NCI-H748 (cell line): Measurements from ENCODE around the gene VRK3.
A peak's percentile ranks its signal among the peaks of the same experiment; 100 is the strongest.
"Not testable (repeated sequence)": the region's sequence is repeated elsewhere in the genome, so short reads cannot be mapped to it uniquely, and the experiment has no call there.

Experiments used
- DNase-seq: peaks from one replicate; lab custom pipeline; 2025; ENCODE audit not compliant: unreplicated experiment; lab: John Stamatoyannopoulos, UW

Gene VRK3

DNA sequence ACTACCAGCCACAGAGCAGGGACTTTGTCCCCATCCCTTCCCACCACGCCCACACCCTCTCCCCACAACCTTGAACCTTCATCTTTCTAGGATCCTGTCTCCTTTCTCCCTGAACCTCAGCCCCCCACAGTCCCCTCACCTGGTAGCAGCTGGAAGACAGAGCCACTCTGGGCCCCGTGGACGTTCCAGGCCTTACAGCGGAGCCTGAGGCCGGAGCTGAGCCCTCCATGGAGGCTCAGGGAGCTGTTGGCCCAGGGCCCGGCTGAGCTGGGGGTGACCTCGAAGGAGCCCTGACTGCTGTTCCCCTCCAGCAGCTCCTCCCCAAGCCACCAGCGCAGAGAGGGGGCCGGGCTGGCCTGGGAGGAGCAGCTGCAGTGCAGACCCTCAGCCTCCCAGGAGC is 67.0 kb downstream of the VRK3 start:
- not testable (repeated sequence) for DNase-seq

GRCh38 chr19:49957262-49957915 is 67.8 kb downstream of the VRK3 start:
- DNase-seq, result no peak

- no peak for DNase-seq
These were observed 69.1 kb downstream of the VRK3 start for GRCh38 chr19:49956115-49956495.

DNA sequence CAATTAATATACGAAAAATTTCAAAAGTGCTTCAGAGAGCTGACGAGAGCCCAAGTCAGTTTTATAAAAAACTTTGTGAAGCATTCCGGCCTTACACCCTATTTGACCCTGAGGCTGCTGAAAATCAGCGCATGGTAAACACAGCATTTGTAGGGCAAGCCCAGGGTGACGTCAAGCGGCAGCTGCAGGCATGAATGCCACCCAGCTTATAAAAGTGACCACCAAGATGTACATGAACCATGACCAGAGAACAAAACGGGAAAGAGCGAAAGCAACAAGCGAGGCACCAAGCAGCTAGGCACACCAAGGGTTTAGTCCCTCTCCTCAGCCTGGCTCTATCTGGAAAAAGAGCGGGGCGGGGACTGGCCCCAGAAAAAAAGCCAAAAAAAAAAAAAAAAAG is 70.2 kb downstream of the VRK3 start:
- DNase-seq, result no peak

GRCh38 chr19:49954092-49954829 is 70.9 kb downstream of the VRK3 start:
- DNase-seq, result no peak

DNA sequence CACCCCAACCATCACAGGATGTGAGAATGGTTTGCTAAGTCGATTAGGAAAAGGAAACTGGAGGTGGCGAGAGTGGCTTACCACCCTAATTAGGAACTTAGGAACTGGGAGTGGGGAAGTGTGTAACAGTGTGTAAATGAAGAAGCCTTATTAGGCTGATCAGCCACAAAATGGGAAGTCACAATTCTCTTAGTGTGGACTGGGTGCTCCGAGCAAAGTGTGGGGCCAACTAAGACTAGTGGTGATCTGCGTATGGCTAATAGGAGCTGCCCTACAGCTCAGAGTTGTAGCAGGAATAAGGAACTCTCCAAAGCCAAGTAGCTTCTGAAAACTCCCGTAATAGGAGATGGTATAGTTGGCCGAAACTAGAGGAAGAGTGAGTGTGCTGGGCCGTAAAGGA is 71.8 kb downstream of the VRK3 start:
- DNase-seq, result no peak

DNA sequence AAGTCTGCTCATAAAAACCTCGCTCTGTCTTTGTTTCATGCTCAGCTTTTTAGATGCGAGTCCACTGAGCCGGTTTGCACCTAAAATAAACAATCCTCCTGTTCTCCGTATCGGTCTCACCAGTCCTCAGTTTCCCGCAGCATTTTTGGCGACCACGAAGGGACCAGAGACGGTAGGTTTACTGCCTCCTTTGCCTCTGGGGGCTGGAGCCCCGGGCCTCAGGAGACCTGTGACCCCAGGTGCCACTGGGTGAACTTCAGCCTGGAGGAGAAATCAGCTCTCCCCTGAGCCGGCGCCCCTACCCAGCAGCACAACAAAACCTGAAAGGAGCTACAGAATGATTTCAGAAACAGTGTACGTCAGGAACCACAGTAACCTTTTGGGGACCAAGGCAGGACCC is 72.3 kb downstream of the VRK3 start:
- DNase-seq, result no peak

DNA sequence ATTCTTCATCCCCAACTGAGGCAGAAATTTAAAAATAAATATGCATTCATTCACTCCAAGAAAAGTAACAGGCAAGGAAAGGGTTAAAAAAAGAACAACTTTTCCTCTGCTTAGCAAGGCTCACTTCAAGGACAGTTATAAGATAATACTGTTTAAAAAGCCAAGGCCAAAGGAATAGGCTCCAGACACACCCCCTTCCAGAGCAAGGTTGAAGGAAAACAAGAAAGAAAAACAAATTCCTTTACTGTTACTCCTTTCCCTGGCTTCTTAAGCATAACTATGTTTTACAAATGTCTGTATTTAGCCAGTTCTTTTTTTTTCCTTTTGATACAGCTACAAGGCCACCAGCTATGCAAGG is 72.7 kb downstream of the VRK3 start:
- no peak for DNase-seq

GRCh38 chr19:49951806-49952478 is 73.2 kb downstream of the VRK3 start:
- no peak for DNase-seq

DNA sequence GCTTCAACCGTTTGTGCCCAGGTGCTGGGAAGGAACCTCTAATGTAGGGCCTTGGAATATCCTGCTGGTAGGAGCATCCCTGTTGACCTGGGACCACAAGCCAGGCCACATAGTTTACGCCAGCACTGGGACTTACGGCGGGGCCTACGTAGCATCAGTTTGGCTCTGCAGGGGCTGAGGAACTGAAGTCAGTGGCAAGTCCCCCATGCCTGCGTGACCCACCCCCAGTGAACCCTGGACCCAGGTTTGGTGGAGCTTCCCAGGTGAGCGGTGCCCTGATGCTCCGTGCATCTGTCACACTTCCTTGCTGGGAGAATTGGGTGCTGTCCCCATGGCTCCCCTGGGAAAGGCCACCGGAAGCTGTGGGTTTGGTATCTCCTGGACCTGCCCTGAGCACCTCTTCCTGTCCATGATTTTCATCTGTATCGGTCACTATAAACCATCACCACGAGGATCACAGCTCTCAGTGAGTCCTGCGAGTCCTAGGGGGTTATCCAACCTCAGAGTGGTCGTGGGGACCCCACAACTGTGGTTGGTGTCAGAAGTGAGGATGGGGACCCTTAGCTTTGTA is 74.1 kb downstream of the VRK3 start:
- DNase-seq, result no peak

GRCh38 chr19:49950590-49950948 is 74.6 kb downstream of the VRK3 start:
- no peak for DNase-seq

GRCh38 chr19:49949742-49950589 is 75.2 kb downstream of the VRK3 start:
- DNase-seq, result no peak

GRCh38 chr19:49946415-49946814 is 78.8 kb downstream of the VRK3 start:
- peak; percentile 49 for DNase-seq

- DNase-seq, result not testable (repeated sequence)
These were observed 80.6 kb downstream of the VRK3 start for GRCh38 chr19:49944567-49944966.

GRCh38 chr19:49940482-49940791 is 84.7 kb downstream of the VRK3 start:
- no peak for DNase-seq

GRCh38 chr19:49939721-49940481 is 85.3 kb downstream of the VRK3 start:
- no peak for DNase-seq

GRCh38 chr19:49938662-49939061 is 86.5 kb downstream of the VRK3 start:
- DNase-seq, result no peak

DNA sequence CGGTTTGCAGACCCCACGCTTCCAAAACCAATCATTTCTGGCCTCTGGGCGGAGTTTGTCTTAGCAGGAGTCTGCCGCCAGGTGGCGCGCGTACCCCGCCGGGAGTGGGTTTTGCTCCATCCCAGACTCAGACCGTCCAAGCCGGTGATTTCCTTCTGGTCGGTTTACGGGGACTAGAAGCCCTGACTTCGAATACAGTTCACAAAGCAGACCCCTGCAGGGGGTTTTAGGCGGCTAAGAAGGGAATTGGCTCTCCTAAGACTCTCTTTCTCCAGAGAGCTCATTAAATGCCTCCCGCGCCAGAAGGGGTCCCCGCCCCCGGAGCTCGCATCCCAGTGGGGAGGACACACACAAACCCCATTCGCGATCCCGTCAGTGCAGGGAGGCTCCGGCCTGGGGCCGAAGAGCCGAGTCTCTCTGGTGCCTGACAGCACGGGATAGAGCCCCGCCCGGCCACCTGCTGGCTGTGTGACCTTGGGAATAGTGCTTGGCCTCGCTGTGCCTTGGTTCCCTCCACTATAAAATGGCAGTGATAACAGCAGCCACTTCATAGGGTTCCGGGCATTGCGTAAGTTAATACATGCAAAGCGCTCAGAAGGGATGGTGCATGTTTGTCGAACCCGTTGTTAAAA is 87.3 kb downstream of the VRK3 start:
- DNase-seq, result peak; percentile 87

DNA sequence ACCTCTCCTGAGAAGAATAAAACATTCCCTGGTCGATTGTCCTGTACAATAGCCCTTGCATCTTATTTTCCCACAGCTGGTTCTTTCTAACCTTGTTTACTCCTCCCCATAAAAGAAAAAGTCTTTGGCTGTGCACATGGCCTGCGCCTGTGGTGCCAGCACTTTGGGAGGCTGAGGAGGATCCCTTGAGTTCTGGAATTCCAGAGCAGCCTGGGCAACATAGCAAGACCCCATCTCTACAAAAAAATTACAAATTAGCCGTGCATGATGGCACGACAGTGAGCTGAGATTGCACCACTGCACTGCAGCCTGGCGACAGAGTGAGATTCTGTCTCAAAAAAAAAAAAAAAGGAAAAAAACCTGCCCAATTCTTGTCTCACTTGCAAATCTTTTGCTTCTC is 88.6 kb downstream of the VRK3 start:
- DNase-seq, result no peak

- DNase-seq, result no peak
These were observed 91.5 kb downstream of the VRK3 start for GRCh38 chr19:49933643-49934042.
